NCI-H2196 (cell line): ENCODE results near the gene DNAH9.

Source experiments
- DNase-seq: peaks from one replicate; lab custom pipeline; 2025; ENCODE audit not compliant: unreplicated experiment; lab: John Stamatoyannopoulos, UW

DNAH9 gene

DNA sequence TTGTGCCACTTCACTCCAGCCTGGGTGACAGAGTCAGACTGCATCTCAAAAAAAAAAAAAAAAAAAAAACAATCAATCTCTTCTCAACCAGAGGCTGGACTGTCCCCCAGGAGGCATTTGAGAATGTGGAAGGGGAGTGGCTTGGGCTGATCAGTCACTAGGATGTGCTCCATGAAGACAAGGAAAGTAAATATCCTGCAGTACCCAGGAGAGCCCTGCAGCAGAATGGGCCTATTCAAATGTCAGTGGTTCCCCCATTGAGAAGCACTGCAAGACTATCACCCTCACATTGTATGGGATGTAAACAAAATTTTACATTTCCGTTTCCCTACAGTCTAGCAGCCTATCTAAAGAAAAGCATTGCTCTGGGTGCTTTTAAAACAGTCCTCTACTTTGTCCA is 70.3 kb downstream of the DNAH9 start:
- DNase-seq: no peak

DNA sequence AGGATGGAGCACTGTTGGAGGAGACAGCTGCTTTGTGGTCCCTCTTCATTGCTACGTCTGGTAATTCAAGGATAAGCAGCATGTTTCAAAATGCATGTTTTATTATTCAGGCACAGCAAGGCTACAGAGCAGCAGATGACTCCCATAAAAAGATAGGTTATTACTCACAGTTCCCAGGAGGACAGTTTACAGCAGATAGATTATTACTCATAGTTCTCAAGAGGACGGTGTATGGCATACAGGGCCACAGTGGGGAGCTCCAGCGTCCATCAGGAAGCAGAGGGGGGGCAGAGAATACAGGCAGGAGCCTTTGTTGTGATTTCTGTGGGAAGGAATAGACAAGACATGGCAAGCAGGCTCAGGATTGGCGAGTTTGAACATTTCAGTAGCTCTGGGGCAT is 72.9 kb downstream of the DNAH9 start:
- no peak for DNase-seq

DNA sequence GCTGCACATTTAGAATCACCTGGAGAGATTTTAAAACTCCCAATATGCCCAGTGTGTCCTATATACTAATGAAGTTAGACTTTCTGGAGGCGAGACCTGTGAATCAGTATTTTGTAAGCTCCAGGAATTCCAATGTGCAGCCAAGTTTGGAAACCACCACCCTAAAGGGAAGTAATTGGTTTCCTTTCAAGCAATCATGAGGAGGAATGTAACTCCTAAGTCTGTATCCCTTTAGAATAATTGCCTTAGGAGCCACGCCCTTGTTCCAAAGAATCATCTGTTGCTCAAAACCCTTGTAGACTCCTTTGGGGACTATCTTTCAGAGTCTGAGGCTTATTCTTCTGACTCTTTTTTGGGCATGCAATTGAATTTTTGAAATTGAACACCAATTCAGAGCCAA is 84.4 kb downstream of the DNAH9 start:
- DNase-seq: no peak

DNA sequence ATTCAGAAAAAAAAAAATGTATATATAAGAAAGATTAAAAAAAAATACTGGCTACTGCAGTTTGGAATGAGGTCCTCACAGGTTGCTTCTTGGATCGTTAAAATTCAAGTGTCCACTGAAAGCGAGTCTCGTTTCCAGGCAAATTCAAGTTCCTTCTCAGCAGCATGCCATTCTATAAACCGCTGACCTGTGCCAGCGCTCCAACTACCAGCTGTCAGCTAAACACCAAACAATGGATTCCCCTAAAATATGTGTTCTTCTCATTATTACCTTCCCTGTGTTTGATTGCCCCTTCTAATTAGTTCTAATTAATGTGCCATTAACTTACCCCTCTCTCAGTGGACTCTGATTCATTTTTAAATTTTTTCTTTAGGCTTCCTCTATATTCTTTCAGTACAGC is 92.4 kb downstream of the DNAH9 start:
- no peak for DNase-seq

DNA sequence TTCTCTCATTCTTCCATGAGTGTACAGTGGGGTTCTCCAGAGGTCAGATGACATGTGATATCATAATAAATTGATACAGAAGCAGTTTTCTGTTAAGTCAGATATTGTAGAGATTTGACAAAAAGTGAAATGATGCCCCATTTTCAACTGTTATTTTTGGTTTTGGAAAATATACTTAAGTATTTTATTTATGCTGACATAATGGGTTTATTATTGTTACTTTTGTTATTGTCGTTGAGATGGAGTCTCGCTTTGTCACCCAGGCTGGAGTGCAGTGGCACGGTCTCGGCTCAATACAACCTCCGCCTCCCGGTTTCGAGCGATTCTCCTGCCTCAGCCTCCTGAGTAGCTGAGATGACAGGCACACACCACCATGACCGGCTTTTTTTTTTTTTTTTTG is 94.4 kb downstream of the DNAH9 start:
- no peak for DNase-seq

DNA sequence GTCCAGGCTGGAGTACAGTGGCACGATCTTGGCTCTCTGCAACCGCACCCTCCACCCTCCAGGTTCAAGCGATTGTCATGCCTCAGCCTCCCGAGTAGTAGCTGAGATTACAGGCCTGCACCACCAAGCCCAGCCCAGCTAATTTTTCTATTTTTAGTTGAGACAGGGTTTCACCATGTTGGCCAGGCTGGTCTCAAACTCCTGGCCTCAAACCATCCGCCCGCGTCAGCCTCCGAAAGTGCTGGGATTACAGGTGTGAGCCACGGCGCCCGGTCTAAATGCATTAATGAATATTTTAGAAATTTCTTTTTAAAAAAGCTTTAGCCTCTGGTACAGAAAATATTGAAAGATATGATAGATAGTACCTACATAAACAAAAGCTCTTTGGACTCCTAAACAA is 95.0 kb downstream of the DNAH9 start:
- DNase-seq: no peak

DNA sequence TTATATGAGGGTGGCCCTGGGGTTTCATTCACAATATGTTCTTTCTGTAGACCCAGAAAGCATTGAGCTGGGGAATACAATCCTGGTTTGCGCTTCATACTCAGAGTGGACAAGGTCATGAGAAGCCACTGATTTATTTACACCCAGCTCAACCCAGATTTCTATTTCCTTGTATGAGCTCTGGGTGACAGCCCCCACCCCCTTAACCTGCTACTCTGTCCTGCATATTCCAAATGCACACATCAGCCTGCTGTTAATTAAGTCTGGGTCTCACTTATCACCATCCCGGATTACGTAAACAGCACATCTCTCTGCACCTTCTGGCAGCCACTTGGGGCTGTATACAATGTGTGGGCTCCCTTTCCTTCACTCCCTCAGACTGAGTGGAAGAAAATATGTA is 102.4 kb downstream of the DNAH9 start:
- DNase-seq: no peak

DNA sequence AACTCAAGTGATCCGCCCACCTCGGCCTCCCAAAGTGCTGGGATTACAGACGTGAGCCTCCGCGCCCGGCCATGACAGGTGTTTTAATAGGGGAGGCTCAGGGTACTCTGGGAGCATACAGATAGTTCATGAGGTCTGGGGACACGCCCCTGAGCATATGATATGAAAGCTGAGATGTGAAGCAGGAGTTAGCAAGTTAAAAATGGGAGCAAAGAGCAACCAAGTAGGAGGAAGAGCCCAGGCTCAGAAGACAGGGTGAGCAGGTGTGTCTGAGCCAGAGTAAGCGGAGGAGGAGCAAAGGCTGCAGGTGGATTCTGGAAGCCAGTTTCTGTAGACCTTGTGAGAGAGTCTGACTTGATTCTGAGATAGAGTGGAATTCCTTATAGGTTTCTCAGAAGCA is 103.6 kb downstream of the DNAH9 start:
- DNase-seq: no peak

DNA sequence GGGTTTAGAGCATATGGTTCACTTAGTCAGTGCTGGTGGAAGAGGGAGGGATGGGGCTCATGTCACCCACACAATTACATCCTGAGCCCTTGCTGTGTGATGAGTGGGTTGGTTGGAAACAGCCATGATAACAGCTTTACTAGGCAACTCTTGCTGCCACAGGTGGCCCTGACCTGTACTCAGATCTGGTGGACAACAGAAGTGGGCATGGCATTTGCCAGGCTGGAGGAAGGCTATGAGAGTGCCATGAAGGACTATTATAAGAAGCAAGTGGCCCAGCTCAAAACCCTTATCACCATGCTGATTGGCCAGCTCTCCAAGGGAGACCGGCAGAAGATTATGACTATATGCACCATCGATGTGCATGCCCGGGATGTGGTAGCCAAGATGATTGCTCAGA is 105.8 kb downstream of the DNAH9 start:
- DNase-seq: no peak

DNA sequence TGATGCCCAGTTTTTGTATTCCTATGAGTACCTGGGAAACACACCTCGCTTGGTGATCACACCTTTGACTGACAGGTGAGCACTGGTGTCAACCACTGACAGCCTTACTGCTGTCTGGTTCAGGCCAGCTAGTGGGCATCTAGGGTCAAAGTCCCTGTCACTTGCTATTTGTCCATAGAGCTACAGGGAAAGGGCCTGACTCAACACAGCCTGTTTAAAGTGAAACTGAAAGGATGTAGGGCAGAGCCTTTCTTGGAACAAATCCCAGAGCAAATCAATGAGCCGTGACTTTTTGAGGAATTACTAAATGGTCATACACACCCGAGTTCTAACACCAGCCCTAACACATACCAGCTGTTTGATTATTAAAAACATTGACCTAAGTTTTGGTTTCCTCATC is 106.8 kb downstream of the DNAH9 start:
- peak; percentile 11 for DNase-seq

DNA sequence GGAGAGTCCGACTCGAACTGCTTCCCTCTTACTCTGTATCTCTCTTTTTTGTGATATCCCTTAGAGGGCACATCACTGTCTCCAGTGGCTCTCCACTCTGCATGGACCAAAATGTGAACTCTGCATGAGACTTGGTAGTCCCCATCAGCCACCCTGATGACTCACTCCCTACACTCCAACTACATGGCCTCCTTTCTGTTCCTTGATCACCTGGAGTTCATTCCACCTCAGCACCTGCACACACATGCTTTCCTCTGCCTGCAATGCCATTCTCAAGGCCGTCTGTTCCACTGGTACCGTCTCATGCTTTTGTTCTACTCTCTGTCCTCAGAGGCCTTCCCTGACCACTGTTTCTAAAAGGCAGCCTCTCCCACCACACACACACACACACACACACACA is 109.3 kb downstream of the DNAH9 start:
- no peak for DNase-seq

DNA sequence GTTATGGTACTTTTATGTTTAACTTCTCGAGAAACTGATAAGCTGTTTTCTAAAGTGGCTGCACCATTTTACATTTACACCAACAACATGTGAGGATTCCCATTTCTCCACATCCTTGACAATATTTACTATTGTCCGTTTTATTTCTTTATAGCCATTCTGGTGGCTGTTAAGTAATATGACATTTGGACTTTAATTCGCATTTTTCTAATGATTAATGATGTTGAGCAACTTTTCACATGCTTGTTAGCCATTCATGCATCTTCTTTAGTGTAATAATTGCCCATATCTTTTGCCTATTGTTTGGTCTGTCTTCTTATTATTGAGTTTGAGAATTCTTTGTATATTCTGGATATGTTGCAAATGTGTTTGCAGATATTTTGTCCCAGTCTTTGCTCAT is 114.2 kb downstream of the DNAH9 start:
- DNase-seq: no peak

DNA sequence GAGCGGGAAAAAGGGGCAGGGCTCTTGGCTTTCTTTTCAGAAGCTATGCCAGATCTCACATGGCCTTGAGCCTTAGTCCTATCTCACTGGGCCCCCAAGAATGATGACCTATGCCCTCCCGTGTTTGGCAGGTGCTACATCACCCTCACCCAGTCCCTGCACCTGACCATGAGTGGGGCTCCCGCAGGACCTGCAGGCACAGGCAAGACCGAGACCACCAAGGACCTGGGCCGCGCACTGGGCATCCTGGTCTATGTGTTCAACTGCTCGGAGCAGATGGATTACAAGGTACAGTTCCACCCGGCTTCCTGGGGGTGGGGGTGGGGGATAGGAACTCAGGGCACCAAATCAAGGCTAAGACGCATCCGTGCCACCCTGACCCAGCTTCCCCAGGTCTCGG is 120.9 kb downstream of the DNAH9 start:
- no peak for DNase-seq

DNA sequence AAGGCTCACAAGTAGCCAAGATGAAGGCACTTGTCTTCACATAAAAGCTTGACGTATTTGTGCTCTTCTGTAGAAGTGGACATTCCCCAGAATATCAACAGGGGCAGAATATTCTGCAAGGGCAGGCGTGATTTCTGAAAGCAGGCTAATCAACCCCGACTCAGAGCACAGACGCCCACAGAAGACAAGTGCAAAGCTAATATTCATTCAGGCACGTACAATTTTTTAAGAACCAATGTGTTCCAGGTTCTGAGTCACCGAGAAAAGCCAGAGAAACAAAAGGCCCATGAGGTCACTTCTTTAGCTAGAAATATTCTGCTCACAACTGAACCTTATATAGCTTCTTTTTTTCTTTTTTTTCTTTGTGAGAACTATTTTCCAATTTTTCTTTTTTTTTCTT is 121.6 kb downstream of the DNAH9 start:
- DNase-seq: no peak

DNA sequence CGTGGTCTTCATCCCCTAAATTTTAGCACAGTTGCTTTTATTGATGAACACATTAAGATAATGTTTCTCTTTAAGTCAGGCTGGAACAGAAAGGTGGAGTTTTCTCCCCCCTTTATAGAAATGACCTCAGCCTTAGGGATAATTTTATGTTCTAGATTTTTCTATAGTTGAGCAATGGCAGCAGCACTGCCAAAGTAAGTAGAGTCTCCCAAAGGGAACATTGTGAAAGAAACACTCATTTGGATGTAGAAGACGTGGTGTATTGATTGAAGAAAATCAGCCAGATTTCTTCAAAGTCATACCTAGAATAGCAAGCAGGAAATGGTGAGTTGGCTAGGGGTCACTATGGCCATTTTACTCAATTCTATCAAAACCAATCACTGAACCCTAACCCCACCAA is 122.5 kb downstream of the DNAH9 start:
- DNase-seq: no peak

DNA sequence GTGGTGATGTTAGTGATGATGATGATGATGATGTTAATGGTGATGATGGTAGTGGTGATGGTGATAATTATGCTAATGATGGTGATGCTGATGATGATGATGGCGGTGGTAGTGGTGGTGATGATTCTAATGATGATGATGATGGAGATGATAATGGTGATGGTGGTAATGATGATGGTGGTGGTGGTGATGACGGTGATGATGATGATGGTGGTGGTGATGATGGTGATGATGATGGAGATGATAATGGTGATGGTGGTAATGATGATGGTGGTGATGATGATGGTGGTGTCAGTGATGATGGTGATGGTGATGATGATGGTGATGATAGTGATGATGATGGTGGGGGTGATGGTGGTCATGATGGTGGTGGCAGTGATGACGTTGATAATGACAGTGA is 132.5 kb downstream of the DNAH9 start:
- DNase-seq: no peak

DNA sequence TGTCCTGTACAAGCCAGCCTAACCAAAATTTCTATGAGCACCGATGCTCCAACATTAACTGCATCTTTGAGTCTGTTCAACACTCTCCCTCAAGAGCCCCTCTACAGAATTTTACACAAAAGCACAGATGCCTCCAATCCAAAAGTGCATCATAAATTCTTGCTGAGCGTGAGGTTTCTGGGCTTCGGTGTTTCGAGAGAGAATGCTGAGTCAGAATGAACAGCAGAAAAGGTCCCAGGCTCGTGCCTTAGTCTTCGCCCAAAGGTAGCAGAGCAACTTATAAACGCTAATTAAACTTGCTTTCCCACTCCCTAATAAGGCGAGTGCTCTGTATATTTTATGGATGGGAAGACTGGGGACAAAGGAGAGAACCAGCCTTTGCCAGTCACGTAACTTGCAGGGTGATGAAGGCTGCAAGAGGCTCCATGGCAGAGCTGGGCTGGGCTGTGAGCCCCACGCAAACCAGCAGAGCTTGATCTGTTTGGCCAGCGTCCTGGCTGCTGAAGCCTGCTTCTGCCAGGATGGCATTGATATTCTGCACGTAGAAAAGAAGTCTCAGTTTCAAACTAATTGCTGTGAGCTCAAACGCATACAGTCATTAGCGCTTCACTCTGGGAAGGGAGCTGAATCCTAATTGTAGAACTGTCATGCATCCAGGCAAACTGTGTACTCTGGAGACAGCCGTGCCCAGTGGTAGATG is 138.5 kb downstream of the DNAH9 start:
- no peak for DNase-seq

DNA sequence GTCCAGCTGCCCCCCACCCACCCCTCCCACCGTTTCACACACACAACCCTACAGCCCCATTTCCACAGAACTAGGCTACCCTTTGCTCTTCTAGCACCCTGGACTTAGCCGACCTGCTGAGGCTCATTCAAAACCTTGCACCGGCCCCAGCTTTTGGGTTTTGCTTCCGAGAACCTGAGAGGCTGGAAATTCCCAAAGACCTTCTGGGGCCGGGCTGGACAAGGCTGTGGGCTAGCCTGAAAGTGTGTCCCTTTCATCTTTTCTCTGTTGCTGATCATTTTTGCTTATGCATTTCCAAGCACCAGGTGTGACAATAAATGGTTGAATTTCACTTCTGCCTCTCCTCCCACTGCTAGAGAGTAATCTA is 139.0 kb downstream of the DNAH9 start:
- no peak for DNase-seq

DNA sequence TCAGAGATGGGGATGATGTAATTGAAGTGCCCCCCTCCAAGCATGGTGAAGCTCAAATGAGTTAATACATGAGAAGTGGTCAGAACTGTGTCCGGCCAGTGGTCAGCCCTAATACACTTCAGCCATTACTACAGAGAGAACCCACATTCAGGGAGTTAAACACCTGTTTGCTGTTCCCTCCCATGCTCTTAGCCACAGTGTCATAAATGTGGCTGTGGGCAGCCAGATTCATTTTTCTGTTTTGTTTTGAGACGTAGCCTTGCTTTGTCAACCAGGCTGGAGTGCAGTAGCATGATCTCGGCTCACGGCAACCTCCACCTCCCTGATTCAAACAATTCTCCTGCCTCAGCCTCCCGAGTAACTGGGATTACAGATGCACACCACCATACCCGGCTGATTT is 139.9 kb downstream of the DNAH9 start:
- DNase-seq: no peak

DNA sequence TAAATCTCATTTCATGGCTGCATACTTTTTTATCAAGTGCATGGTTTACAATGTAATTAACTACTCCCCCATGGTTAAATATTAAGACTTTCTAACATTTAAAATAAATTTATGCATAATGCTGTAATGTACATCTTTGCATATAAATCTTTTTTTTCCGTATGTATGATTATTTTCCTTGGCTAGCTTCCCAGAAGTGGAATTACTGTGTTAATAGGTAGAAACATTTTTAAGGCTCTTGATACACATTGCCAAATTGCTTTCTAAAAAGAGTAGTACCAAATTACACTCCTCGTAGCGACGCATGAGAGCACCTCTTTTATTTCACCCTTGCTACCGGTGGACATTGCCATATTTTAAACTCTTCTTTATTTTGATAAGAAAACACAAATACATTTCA is 141.1 kb downstream of the DNAH9 start:
- DNase-seq: no peak

DNA sequence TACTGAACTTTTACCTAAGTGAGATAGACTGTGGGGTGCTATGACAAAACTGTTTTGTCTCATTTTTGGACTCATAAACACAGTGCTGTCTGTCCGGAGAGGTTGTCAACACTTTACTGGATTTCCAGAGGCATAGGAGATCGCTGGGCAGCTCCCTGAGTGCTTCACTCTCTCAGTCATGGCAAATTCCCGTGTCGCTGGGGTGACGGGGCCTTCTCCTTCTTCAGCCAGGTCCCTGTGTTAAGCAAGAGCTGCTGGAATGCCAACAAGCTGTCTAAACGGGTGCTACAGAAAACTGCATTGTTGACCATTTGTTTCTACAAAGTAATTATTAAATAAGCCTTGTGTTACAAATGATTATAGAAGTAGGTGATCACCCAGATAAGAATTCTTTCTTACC is 141.6 kb downstream of the DNAH9 start:
- no peak for DNase-seq

DNA sequence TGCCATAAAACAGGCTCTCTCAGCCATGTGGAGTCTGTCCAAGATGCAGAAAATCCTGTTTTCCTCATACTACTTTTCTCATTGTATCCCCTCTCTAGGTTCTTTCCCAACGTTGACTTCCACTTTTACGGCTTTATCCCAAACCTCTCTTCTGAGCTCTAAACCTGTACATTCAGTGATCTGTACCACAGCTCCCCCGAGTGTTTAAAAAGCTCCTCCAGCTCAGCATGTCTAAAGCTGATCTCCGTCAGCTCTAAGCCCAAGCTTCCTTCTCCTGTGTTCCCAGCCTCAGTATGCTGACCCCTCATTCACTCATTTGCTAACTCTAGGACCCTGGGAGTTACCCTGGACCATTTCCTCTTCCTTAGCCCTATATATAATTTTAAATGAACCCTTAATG is 144.6 kb downstream of the DNAH9 start:
- DNase-seq: no peak

DNA sequence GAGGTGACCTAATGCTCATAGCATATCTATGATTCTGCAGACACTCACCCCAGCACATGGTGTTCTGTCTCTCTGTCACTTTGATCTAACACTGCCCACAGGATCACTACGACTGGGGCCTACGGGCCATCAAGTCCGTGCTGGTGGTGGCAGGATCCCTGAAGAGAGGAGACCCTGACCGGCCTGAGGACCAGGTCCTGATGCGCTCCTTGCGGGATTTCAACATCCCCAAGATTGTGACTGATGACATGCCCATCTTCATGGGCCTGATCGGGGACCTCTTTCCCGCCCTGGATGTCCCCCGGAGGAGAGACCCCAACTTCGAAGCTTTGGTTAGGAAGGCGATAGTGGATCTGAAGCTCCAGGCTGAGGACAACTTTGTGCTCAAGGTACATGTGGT is 146.4 kb downstream of the DNAH9 start:
- no peak for DNase-seq

DNA sequence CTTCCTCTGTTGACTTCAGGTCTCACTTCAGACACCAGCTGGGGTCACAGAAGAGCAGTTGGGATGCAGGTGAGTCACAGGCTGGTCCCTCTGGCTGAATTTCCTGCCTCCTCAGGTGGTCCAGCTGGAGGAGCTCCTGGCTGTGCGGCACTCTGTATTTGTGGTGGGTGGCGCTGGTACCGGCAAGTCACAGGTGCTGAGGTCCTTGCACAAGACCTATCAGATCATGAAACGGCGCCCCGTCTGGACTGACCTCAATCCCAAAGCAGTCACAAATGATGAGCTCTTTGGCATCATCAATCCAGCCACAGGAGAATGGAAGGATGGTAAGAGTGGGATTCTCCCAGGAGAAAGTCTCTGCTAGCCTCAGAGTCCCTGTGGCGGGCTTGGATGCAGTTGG is 149.2 kb downstream of the DNAH9 start:
- DNase-seq: no peak
